GM18519 (cell line): Measurements from ENCODE around the gene PLEKHA4.
"Not testable (repeated sequence)": the region's sequence is repeated elsewhere in the genome, so short reads cannot be mapped to it uniquely, and the experiment has no call there.

Experiments used
- ATAC-seq: cut with Tn5 transposase; IDR thresholded peaks from one replicate; pipeline ENCODE4 v1.9.1; 2021; ENCODE audit warnings: mild to moderate bottlenecking, moderate library complexity; ENCODE audit not compliant: unreplicated experiment, low FRiP score

PLEKHA4 gene, protein sequence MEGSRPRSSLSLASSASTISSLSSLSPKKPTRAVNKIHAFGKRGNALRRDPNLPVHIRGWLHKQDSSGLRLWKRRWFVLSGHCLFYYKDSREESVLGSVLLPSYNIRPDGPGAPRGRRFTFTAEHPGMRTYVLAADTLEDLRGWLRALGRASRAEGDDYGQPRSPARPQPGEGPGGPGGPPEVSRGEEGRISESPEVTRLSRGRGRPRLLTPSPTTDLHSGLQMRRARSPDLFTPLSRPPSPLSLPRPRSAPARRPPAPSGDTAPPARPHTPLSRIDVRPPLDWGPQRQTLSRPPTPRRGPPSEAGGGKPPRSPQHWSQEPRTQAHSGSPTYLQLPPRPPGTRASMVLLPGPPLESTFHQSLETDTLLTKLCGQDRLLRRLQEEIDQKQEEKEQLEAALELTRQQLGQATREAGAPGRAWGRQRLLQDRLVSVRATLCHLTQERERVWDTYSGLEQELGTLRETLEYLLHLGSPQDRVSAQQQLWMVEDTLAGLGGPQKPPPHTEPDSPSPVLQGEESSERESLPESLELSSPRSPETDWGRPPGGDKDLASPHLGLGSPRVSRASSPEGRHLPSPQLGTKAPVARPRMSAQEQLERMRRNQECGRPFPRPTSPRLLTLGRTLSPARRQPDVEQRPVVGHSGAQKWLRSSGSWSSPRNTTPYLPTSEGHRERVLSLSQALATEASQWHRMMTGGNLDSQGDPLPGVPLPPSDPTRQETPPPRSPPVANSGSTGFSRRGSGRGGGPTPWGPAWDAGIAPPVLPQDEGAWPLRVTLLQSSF

DNA sequence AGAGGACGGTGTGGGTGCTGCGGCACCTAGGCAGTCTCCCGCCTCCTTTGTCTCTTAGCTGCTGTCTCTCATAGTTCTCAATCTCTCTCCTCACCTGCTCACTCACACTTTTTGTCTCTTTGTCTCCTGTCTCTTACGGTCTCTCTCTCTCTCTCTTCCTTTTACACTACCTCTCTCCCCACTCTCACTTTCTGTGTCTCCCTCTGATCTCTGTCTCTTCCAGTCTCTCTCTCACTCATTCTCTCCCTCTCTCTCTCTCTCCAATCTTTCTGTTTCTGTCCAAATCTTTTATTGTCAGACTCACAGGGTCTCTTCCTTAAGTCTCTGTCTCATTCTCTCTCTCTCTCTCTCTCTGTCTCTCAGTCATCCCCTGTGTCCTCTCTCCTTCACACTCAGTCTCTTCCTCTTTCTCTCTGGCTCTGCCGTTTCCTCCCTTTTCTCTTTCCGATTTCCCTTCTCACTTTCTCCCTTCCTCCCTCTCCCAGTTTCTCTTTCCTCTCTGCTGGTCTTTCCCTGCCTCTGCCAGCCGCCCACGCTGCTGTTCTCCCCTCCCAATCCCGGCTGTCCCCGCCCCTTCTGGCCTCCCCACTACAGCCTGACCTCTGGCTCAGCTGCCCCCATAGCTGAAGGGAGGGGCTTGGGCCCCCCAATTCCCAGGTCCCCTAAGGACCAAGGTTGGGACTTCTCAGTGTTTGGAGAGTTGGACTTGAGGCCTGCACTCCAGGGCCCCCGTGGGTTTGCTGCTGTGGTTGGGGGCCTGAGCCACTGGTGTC lies at the start of gene PLEKHA4:
PLEKHA4 (minus strand) TSS at position 504 of the 773 bp plus-strand sequence. CDS start 997 bp downstream, outside the sequence.
- no peak for ATAC-seq

DNA sequence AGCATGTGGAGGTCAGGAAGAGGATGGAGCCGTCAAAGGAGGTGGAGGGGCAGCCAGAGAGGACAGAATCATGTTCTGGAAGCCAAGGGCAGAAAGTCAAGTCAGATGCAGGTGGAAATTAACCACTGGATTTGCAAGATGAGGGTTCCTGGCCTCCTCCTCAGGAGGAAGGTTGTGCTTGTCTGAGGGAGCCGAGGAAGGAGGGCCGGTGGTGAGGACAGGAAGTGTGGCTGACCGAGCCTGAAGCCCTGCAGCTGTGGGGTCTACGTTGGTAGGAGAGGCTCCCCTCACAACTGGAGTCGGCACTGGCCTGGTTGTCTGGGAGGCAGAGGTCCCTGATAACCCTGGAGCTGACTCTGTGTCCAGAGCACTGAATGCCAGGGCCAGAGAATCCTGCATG lies 49.7 kb upstream of the PLEKHA4 start:
- no peak for ATAC-seq

DNA sequence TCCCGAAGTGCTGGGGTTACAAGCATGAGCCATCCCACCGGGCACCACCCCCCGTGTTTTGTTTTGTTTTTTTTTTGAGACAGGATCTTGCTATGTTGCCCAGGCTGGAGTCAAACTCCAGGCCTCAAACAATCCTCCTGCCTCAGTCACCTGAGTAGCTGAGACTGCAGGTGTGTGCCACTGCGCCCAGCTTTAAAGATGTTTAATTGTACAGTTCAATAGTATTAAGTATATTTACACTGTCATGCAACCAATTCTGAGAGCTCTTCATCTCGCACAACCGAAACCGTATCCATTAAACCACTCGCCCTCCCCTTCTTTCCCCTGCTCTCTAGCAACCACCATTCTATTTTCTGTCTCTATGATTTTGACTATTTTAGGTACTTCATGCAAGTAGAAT lies 47.3 kb upstream of the PLEKHA4 start:
- ATAC-seq = no peak

DNA sequence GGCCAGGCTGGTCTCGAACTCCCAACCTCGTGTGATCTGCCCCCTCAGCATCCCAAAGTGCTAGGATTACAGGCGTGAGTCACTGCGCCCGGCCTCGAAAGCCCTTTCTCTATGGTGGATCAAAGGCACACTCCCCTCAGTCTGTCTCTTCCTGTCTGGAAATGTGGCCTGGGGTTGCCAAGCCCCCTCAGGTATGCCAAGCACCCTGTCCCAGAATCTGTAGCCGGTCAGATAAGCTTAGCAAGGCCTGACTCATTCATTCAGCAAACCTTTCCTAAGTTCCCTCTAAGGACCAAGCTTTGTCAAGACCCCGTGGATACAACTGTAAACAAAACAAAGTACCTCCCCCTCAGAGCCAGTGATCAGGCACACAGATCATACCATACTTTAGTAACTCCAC lies 45.8 kb upstream of the PLEKHA4 start:
- no peak for ATAC-seq

DNA sequence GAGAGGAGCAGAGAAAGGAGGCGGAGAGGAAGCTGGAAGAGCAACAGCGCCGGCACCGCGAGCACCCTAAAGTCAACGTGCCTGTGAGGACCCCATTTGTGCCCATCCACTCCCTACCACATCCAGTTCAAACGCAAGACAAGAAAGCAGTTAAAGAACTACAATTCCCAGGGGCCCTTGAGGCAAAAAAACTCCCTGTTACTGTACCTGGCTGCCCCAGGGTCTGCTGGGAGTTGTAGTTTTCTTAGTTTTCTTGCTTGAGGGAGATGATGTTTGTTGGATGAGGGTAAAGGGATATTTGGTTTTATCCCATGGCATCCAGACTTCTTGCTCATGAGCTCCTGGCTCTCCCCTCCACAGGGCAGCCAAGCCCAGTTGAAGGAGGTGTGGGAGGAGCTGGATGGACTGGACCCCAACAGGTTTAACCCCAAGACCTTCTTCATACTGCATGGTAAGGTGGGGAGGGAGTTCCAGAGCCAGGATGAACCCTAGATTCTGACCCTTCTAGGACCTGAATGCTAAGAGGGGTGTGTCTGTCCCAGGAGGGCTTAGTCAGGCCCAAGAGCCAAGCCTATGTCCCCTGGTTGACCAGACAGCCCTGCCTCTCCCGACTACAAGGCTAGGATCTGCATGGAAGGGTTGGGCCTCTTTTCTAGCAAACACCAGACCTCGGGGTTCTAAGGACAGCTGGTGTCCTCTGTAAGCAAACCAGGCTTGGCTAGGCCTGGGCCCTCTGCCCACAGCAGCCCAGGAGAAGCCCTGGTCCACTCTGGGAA lies 44.9 kb upstream of the PLEKHA4 start:
- ATAC-seq = no peak

DNA sequence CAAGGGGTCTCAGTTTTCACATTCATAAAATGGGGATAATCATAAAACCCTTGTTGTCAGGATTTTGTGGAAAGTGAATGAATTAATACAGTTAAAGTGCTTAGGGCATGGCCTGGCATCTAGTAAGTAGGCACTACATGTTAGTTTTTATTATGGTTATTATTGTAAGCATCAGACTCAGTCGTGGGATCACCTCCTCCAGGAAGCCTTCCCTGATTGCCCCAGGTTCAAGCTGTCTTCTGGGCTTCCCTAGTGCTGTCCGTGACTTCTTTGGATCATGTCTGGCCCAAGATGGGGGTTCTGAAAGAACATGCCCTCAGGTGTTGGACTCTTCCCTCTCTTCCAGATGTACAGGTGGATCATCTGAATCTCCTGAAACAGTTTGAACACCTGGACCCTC lies 42.4 kb upstream of the PLEKHA4 start:
- no peak for ATAC-seq

DNA sequence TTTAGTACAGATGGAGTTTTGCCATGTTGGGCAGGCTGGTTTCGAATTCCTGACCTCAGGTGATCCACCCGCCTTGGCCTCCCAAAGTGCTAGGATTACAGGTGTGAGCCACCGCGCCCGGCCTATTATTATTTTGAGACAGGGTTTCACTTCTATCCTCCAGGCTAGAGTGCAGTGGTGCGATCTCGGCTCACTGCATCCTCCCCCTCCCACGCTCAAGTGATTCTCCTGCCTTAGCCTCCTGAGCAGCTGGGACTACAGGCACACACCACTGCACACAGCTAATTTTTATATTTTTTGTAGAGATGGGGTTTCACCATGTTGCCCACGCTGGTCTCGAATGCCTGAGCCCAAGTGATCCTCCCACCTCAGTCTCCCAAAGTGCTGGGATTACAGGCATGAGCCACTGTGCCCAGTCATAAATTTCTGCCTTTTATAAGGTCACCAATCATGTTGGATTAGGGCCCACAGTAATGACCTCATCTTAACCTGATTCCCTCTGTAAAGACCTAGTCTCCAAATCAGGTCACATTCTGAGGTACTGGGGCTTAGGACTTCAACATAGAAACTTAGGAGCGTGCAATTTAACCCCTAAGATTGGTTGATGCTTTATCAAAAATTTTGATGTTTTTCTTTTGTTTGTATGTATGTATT lies 41.1 kb upstream of the PLEKHA4 start:
- ATAC-seq = not testable (repeated sequence)

DNA sequence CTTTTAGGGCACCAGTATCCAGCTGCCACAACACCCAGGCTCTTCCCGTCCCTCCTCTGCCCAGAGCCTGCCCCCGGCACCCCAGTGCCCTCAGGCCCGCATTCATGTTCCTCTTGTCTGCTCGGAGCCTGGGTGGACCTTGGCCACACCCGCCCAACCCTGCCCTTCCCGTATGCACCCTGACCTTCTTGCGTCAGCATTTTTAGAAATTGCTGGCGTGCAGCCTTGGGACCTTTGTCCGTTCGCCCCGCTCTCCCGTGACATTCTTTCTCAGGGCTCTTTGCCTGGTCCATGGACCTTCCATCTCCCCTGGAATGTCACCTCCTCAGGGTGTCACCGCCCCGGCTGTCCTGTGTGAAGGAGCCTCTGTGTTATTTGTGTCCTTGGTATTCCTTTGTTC lies 39.3 kb upstream of the PLEKHA4 start:
- no peak for ATAC-seq

DNA sequence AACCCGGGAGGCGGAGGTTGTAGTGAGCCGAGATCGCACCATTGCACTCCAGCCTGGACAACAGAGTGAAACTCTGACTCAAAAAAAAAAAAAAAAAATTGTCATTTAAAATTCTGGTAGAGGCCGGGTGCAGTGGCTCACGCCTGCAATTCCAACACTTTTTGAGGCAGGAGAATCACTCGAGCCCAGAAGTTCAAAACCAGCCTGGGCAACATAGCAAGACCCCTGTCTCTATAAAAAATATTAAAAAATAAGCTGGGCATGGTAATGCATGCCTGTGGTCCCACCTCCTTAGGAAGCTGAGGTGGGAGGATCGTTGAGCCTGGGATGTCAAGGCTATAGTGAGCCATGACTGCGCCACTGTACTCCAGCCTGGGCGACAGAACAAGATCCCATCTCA lies 37.9 kb upstream of the PLEKHA4 start:
- no peak for ATAC-seq

DNA sequence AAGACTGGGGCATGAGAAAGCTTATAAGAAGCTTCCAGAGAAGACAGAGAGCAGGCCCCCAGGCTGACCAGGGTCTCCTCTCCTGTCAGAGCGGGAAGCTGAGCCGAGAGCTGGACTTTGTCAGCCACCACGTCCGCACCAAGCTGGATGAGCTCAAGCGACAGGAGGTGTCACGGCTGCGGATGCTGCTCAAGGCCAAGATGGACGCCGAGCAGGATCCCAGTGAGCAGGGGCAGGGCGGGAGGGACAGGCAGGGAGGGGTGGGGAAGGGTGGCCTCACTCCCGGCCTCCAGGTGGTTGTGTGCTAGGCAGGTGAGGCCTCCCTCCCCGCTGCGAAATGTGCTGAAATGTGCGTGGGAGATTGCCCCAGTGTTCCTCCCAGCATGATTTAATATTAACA lies 37.2 kb upstream of the PLEKHA4 start:
- ATAC-seq = no peak

DNA sequence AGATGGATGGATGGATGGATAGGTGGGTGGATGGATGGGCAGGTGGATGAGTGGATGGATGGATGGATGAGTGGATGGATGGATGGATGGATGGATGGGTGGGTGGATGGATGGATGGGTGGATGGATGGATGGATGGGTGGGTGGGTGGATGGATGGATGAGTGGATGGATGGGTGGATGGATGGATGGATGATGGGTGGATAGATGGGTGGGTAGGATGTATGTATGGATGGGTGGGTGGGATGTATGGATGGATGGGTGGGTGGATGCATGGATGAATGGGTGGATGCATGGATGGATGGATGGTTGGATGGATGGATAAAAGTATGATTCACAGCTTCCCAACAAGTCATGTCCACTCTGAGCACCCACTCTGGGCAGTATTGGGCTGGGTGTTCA lies 35.4 kb upstream of the PLEKHA4 start:
- not testable (repeated sequence) for ATAC-seq

DNA sequence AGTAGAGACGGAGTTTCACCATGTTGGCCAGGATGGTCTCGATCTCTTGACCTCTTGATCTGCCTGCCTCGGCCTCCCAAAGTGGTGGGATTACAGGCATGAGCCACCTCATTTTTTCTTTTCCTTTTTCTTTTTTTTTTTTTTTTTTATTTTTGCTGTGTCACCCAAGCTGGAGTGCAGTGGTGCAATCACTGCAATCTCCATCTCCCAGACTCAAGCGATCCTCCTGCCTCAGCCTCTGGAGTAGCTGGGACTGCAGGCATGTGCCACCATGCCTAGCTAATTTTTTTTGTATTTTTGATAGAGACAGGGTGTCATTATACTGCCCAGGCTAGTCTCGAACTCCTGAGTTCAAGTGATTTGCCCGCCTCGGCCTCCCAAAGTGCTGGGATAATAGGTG lies 33.9 kb upstream of the PLEKHA4 start:
- not testable (repeated sequence) for ATAC-seq

DNA sequence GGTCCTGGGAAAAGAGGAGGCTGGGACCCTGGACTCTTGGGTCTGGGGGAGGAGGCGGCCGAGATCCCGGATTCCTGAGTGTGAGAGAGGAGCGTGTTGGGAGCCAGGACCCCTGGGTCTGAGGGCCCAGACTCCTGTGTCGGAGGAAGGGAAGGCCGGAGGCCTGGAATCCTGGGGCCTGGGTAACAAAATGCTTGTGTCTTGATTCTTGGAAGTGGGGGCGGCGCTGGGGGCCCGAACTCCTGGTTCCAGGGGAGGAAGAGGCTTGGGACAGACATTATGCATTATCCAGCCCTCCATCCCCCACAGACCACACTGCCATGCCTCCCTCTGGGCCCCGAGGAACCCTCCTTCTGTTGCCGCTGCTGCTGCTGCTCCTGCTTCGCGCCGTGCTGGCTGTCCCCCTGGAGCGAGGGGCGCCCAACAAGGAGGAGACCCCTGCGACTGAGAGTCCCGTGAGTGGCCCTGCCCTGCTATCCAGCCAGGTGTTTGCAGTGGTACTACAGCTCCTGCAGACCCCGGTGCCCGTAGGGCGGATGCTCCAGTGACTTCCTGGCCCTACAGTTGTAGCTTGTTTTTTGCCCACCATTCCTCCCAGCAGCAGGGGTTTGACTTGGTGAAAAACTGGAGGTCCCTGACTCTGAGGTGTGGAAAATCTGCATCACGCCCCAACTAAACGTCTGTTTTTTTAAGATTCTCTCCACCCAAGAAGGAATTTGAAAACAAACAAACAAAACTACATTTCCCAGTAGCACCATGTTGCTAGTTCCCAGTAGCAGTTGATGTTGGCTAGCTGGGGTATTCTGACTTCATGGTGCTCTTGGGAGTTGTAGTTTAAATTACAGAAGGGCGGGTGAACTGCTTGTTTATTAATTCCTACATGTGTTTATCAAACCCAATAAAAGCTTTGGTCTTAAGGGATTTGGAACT lies 32.3 kb upstream of the PLEKHA4 start:
- no peak for ATAC-seq

DNA sequence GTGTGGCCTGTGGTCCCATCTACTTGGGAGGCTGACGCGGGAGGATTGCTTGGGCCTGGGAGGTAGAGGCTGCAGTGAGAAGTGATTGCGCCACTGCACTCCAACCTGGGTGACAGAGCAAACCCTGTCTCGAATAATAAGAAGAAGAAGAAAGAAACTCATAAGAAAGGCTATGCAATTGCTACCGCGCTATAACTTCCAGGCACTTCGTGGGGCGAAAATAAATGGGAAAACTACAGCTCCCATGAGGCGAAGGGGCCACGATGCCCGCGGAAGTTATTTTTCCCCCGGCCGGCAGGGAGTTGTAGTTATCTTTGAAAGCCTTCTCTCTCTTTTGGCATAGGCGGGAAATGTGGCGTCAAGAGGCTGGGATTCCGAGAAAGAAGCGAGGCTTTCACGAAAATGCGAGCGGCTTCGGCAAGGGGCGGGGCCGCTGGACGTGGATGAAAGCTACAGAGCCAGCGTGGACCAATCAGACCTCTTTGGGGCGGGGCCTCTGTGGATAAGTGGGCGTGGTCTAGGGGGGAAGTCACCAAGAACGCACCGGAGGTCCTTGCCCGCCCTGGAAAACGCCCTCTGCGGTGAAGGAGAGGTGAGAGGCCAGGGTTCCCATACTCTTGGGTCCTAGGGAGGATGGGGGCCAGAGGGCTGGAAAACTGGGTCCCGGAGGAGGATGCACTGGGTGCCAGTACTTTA lies 31.5 kb upstream of the PLEKHA4 start, which contains the start of gene NUCB1:
NUCB1 (plus strand) TSS at position 532 of the 696 bp plus-strand sequence. CDS start 485 bp downstream, outside the sequence.
- no peak for ATAC-seq

DNA sequence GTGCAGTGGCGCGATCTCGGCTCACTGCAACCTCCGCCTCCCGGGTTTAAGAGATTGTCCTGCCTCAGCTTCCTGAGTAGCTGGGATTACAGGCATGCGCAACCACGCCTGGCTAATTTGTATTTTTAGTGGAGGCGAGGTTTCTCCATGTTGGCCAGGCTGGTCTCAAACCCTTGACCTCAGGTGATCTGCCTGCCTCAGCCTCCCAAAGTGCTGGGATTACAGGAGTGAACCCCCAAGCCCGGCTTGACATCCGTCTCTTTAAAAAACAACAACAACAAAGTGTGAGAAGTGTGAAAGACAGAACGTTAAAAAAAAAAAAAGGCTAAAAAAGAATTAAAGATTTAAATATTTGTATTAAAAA lies 31.0 kb upstream of the PLEKHA4 start:
- not testable (repeated sequence) for ATAC-seq

DNA sequence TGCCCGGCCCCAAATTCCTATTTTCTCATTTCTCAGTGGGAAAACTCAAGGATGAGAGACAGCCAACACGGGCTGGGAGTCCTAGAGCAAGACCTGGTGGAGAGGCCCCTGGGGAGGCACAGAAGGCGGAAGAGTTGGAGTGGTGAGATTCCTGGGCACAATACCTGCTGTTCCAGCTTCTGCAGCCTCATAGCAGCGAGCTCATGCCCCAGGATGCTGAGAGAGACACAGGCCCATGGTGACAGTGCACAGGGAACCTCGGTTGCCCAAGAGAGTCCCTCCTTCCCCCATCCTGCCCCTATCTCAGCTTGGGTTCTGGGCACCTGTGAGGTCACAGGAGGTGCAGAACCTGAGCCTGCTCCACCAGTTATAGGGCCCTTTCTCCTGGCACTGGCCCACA lies 28.8 kb upstream of the PLEKHA4 start:
- no peak for ATAC-seq

DNA sequence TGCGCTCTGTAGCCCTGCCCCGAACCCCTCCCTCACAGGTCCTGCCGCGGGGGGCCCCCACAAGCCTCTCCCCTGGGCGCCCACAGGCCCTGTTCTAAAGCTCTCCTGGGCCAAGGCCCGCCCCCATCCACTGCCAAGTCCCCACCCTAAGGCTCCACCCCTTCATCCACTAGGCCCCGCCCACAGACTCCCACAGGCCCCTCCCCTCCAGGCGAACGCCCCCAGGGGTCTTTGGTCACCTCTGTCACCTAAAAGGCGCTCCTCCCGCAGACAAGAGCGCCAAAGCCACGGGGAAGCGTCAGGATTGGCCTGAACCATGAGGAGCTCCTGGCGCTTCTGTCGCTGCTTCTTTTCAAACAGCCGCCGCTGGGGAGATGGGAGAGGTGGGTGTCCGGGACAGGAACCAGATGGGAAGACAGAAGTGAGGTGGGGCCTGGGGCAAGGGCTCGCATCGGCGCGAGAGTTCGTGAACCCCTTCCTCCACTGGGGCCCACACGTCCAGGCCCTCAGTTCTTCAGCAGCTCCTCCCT lies 27.8 kb upstream of the PLEKHA4 start:
- ATAC-seq = no peak

DNA sequence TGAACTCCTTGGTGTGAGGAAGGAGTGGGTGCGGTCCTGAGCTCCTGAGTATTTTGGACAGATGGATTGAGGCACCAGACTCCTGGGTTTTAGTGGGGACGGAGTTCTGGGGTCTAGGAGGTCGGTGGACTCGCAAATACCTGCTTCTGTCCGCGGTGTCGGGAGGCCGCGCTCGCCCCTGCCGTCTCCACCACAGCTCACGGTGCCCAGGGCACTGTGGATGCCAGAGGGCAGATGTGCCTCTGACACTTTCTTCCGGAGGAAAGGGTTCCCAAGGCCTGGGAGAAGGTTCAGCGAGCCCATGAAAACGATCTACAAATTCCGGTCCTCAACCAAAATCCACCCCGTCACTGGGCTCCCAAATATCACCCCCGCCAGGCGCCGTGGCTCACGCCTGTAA lies 26.8 kb upstream of the PLEKHA4 start:
- ATAC-seq = no peak
